NCI-H187 (cell line): ENCODE data around the gene ADAMTS2.

ENCODE experiments used
- DNase-seq, 2 experiments: peaks; one replicate each; lab custom pipeline; 2025; lab: John Stamatoyannopoulos, UW

Gene ADAMTS2

DNA sequence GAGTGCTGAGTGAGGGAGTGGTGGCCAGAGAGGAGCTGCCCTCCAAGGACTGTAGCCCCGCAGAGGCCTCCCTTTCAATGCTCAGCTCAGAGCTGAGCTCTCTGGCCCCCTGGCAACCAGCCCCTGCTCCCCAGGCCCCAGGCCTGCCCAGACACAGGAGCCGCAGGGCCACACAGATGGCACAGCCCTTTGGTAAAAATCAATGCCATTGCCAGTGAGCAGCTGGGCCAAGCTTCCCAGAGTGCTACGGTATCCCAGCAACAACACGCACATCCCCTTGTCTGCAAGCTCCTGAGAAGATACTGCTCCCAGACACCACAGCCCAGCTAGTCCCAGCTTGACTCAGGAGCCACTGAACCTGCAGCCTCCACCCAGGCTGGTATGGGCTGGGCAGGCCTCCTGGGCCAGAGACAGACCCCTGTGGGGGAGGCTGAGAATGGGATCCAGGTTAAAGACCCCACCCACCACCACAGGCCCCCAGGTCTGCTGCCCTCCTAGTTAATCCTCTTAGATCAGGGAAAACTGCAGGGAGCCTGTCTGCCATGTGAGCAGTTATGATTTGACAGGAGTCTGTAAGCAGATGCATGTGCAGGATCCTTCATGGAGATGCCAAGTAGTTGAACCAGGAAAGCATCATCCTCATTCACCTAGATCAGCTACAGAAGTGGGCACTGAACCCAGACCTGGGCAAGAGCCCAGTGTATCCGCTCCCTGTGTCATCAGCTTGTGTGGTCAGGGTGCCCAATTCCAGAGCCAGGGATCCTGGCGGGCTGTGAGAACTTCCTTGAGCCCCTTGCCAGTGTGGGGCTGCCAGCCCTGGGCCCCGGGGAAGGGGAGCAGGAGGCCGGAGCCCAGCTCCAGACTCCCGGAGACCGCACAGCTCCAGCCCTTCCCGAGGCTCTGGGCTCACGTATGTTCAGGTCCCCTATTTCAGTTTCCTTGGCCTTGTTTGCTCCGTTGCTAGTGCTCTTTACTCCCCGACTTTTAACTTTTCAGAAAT lies 26.7 kb upstream of the ADAMTS2 start:
- no peak for DNase-seq

- no peak for DNase-seq
Measured at GRCh38 chr5:179371121-179371510, 25.9 kb upstream of the ADAMTS2 start.

DNA sequence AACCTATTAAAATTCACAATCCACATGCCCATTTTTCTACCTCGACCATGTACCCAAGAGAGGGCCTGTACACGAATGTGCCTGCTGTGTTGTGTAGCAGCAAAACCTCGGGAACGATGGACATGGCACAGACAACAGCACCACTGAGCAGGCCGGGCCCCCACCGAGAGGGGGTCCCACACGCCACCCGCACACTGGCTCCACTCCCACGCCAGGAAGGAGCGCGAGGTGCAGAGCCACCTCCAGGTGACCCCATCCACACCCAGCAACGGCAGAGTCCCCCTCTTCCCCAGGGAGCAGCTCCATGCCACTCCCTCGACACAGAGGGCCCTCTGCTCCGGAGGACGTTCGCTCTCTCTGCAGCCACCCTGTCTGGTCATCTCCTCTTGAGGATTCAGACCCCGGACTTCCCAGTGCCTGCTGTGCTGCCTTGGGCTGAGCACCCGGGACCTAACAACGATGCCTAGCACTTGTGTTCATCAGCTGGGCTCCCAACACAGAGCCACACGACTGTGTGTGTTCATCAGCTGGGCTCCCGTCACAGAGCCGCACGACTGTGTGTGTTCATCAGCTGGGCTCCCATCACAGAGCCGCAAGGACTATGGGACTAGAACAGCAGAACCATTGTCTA lies 25.3 kb upstream of the ADAMTS2 start:
- no peak for DNase-seq

- no peak for DNase-seq
Measured at GRCh38 chr5:179369530-179369884, 24.2 kb upstream of the ADAMTS2 start.

DNA sequence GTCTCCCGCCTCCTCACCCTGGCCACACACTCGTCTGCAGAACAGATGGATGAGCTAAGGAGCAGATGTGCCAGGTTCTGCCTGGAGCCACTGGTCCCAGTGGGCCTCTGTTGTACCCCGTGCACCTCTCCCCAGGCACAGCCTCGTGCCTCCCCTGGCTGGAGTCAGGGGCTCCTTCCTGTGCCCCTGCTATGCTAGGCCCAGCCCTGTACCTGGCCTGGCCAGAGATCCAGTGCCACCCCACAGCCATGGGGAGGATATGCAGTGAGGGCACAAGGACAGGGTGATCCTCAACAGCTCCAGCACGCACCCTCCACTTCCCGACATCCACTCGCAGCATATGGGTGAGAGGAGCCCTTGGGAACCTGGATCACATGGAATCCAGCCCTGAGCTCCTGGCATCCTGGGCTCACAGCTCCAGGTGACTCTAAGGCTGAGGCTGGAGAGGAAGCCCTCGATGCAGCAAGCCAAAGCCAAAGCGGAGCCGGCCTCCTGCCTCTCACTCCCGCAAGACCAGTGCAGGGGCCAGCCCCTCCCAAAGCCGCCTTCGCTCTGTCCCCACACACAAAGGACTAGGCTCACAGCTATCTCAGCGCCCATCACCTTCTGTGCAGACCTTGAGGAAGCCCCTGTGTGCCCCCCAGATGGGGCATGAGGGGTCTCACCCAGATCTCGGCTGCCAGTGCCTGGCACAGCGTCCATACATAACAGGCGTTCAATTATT lies 23.7 kb upstream of the ADAMTS2 start:
- no peak for DNase-seq

- no peak for DNase-seq
Measured at GRCh38 chr5:179368126-179368805, 23.0 kb upstream of the ADAMTS2 start.

DNA sequence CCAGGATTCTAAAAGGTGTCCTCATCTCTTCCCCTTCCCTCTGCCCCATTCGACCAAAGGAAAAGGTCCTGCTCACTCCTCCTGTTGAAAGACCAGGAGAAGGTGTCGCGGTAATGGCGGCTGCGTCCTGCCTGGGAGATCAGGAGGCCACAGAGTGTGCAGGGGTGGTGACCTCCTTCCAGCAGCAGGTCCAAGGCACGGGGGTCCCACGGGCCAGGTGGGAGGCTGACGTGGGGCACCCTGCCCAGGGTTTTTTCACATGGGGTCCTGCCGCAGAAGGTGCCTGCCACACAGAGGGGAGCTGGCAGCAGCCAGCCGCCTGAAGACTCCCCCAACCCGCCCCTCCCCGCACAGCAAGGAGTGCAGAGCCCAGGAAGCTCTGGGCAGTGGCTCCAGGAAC lies 22.2 kb upstream of the ADAMTS2 start:
- DNase-seq, result no peak

DNA sequence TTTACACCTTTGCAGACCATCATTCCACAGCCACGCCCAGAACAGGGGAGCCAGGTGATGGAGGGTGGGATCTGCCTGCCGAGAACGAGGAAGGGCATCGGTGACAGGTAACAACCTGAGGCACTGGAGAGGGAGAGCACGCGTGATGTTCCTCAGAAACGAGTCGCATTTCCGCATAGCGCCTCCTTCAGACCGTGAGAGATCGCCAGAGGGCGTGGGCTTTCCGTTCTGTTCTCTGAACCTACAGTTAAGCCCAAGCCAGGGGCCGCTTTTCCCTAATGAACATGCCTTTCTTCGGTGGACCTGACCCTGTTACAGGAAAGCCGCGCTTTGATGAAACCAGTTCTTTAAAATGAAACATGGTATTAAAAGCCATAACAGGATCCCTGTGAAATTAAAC lies 17.1 kb upstream of the ADAMTS2 start:
- no peak for DNase-seq

DNA sequence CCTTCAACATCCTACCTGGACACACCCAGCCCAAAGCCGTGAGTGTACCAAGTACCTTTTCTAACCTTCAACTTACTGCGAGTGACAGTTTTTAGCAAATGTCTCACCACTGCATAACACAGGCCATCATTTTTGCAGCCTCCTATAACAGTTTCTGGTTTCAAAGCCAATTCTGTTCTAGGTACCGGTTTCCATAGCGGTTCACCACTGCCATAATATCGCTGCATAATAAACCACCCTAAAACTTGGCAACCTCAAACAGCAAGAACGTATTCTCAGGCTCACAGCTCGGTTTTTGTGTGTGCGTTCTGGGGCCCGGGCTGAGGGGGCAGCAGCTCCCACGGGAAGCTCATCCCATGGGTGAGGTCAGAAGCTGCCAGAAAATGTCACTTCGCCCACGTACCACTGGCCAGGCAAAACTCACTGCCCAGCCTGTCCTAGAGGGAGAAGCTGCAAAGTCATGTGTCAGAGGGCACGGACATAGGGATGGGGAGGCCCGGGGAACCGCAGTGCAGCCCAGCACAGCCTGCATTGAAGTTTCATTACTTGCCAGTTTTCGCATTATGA lies 15.9 kb upstream of the ADAMTS2 start:
- no peak for DNase-seq

GRCh38 chr5:179357031-179357430 lies 11.8 kb upstream of the ADAMTS2 start:
- no peak for DNase-seq

DNA sequence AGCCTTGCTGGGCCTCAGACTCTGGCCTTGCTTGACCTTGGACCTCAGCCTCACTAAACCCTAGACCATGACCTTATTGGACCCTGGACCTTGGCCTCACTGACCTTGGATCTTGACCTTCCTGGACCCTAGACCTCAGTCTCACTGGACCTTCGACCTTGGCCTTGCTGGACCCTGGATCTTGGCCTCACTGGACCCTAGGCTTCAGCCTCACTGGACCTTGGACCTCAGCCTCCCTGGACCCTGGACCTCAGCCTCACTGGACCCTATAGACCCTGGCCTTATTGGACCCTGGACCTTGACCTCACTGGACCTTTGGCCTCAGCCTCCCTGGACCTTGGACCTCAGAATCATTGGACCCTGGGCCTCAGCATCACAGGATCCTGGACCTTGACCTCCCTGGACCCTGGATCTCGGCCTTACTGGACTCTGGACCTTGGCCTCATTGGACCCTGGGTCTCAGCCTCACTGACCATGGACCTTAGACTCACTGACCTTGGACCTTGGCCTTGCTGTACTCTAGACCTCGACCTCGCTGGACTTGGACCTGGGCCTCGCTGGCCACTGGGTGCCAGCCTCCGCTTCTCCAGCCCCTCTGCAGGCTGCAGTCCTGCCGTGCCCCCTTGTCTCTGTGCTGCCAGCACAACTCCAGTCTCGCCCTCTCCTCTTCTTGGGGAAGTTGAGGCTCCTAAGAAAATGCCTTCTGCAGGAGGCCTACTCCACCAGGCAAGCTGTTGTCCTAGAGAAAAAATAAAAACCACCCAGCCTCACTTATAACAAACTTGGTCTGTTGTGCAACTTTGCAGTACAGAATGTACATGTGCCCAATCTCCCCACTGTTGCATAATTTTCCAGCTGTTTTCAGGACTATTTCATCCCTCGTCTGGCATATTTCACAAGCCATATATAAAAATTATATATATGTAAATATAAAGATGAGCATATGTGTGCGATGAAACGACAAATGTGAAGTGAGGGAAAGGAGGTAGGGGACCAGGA lies 11.0 kb upstream of the ADAMTS2 start:
- no peak for DNase-seq

DNA sequence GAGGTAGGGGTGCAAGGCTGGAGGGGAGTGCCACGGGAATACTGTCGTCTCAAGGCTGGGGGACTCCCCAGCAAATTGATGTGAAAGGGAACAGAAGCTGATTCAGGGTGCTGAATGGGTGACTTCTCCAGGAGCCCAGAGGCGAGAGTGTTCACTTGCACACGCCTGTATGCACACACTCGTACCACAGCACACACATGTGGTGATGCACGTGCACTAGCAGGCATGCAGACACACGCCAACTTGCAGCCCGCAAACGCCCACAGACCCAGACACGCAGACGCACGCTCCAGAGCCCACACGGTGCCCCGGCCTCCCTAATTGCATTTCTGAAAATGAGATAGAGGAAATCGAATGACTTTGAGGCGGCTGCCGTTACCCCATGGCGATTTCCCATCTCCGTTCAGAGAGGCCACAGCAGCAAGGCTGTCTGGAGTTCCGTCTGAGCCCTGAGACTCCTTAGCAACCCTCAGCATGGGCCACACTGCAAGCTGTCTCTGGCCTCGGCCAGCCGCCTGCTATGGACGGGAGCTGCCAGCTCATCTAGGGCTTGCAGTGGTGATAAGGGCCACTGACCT lies 9.1 kb upstream of the ADAMTS2 start:
- no peak for DNase-seq

- DNase-seq, result no peak
Measured at GRCh38 chr5:179348843-179349242, 3.6 kb upstream of the ADAMTS2 start.

GRCh38 chr5:179348011-179348530 lies 2.8 kb upstream of the ADAMTS2 start:
- DNase-seq, result no peak

DNA sequence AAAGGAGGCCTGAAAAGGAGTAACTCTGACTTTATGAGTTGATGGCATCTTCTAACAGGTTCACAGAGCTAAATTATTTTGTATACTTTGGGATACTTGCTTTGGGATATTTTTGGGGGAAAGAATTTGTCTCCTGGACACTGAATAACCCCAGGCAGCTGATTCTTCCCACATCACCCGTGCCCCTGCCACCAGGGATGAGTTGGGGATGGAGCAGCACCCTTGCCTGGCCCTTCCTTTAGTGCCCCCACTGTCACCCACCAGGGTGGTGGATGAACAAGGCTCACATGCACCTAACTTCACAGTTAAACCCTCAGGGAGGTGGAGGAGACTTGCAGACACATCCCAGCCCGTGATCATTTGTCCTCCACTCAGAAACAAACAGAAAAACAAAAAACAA lies 2.3 kb upstream of the ADAMTS2 start:
- no peak for DNase-seq

GRCh38 chr5:179346875-179347274 lies 1.6 kb upstream of the ADAMTS2 start:
- DNase-seq, result no peak

DNA sequence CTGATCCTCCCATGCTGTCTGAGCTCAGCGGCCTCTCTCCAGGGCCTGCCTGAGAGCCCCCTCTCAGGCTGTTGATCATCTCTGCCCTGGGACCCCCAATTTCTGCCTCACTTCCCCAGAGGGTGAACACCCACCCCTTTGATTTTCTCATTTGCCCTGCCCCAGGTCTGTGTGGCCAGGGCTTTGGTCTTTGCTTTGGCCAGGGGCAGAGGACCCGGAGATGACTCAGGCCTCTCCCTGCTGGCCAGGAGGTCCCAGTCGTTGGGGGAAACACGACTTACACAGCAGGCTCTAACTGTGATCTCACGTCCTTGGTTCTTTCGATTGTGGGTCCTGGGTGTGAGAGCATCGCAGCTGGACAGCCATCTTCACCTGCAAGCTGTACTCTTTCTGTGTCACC lies 1.1 kb upstream of the ADAMTS2 start:
- DNase-seq, result no peak

DNA sequence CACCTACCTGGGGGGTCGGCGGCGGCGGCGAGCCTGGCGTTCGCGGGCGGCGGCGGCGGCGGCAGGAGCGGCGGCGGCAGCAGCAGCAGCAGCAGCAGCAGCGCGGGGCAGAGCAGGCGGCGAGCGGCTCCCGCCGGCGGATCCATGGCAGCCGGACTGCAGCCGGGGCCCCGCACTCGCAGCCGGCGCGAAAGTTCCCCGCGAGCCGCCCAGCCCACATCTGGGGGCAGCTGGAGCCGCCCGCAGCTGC lies 153 bp downstream of the ADAMTS2 start:
- no peak for DNase-seq

- no peak for DNase-seq
Measured at GRCh38 chr5:179344431-179345182, 654 bp downstream of the ADAMTS2 start.
